ENCODE data around the gene TMEM127. TPM values are rescaled to one million over a fixed set of nuclear protein-coding genes. Genes with fewer than 3 reads are reported as not detected.
"Not testable (repeated sequence)": the region's sequence is repeated elsewhere in the genome, so short reads cannot be mapped to it uniquely, and the experiment has no call there.

TMEM127 gene
- polyA plus RNA-seq, 3 donors: 72.3 to 107 (median 78.5) TPM

- peaks cover 90% of the 10 kb centered on the region for H3K4me1 Mint-ChIP-seq
- no peak for TF ChIP-seq CTCF (IDR thresholded peaks at IDR 0.05)
- H3K4me3 ChIP-seq (replicated peaks in 1 of 3; ENCODE audit: low read depth in 2 of 3, low read length in 3 of 3): peak overlapping the region in 1 of 3 experiments; percentile 67
- peak overlapping the region; percentile 50 to 85 for H3K4me3 Mint-ChIP-seq
- H3K79me2 ChIP-seq (ENCODE audit: insufficient read depth, low read length): peaks cover 89% of the 10 kb centered on the region
- H3K36me3 Mint-ChIP-seq: peaks cover 76 to 89% of the 10 kb centered on the region in 2 donors
- peak; percentile 49 to 81 (median 56) for DNase-seq
- 69% methylated on average over 4 of the region's 7 CpGs for WGBS (ENCODE audit: insufficient coverage)
- H3K27ac Mint-ChIP-seq: peak overlapping the region; percentile 97 to 100 (median 98)
- H3K9me3 ChIP-seq (replicated peaks in 1 of 2; ENCODE audit: control insufficient read depth in 1 of 2, insufficient read depth in 1 of 2, low read length in 2 of 2): no peaks in the 10 kb centered on the region
- no peaks in the 10 kb centered on the region for H3K9me3 Mint-ChIP-seq
- no peak overlapping the region for H2AFZ ChIP-seq (ENCODE audit: insufficient read depth, low read depth, low read length, poor library complexity, severe bottlenecking)
- peak overlapping the region; percentile 64 for H3K4me2 ChIP-seq (replicated peaks; ENCODE audit: extremely low read depth, low read length, poor library complexity, severe bottlenecking)
- no peaks in the 10 kb centered on the region for H3K27me3 ChIP-seq (ENCODE audit: control insufficient read depth in 2 of 2, insufficient read depth in 2 of 2, low read length in 2 of 2)
- peak overlapping the region; percentile 94 to 99 for H3K27ac ChIP-seq (ENCODE audit: low read depth in 1 of 2, low read length in 2 of 2)
- intact Hi-C loops (cut with micrococcal nuclease): loop anchor here (2.0 kb wide), 2 partner anchors 14 to 16 kb away; no protein-coding TSS in a partner anchor
- peak overlapping the region; percentile 67 for H3K9ac ChIP-seq (ENCODE audit: insufficient read depth, low read length, poor library complexity, severe bottlenecking)
- H3K36me3 ChIP-seq (replicated peaks in 1 of 2; ENCODE audit: control insufficient read depth in 1 of 2, insufficient read depth in 2 of 2, low read length in 2 of 2): peaks cover 27 to 65% of the 10 kb centered on the region in 2 donors
- H3K4me1 ChIP-seq (ENCODE audit: control insufficient read depth in 1 of 2, insufficient read depth in 2 of 2, low read length in 2 of 2): peaks cover 84 to 91% of the 10 kb centered on the region in 2 donors
- peaks cover 3% of the 10 kb centered on the region for H4K20me1 ChIP-seq (ENCODE audit: insufficient read depth, low read length)
- H3K27me3 Mint-ChIP-seq (ENCODE audit: low read depth in 3 of 3): peaks cover 0 to 5% (median 0%) of the 10 kb centered on the region in 3 donors
Measured at GRCh38 chr2:96258166-96259022, 7.4 kb downstream of the TMEM127 start.

- H3K79me2 ChIP-seq (ENCODE audit: insufficient read depth, low read length): peaks cover 89% of the 10 kb centered on the region
- not testable (repeated sequence) for H3K27me3 Mint-ChIP-seq (ENCODE audit: low read depth in 3 of 3); H3K9me3 ChIP-seq (replicated peaks in 1 of 2; ENCODE audit: control insufficient read depth in 1 of 2, insufficient read depth in 1 of 2, low read length in 2 of 2); H4K20me1 ChIP-seq (ENCODE audit: insufficient read depth, low read length); H3K27me3 ChIP-seq (ENCODE audit: control insufficient read depth in 2 of 2, insufficient read depth in 2 of 2, low read length in 2 of 2); H3K9me3 Mint-ChIP-seq; H2AFZ ChIP-seq (ENCODE audit: insufficient read depth, low read depth, low read length, poor library complexity, severe bottlenecking)
- Mint-ChIP-seq H3K36me3 (peaks cover 77 to 89% of the 10 kb centered on the region in 2 donors), H3K4me3 (peak overlapping the region; percentile 50 to 85), H3K4me1 (peaks cover 88% of the 10 kb centered on the region), H3K27ac (peak overlapping the region; percentile 97 to 100 (median 98))
- H3K4me2 ChIP-seq (replicated peaks; ENCODE audit: extremely low read depth, low read length, poor library complexity, severe bottlenecking): peak overlapping the region; percentile 64
- H3K4me3 ChIP-seq (replicated peaks in 1 of 3; ENCODE audit: low read depth in 2 of 3, low read length in 3 of 3): peak overlapping the region in 1 of 3 experiments; percentile 67
- 0% methylated on average over 1 of the region's 3 CpGs for WGBS (ENCODE audit: insufficient coverage)
- intact Hi-C loops (cut with micrococcal nuclease): loop anchor here (2.0 kb wide), 2 partner anchors 13 to 15 kb away; no protein-coding TSS in a partner anchor
- peaks cover 84 to 85% of the 10 kb centered on the region in 2 donors for H3K4me1 ChIP-seq (ENCODE audit: control insufficient read depth in 1 of 2, insufficient read depth in 2 of 2, low read length in 2 of 2)
- H3K9ac ChIP-seq (ENCODE audit: insufficient read depth, low read length, poor library complexity, severe bottlenecking): peak overlapping the region; percentile 67
- H3K27ac ChIP-seq (ENCODE audit: low read depth in 1 of 2, low read length in 2 of 2): peak overlapping the region; percentile 94 to 99
- DNase-seq: peak; percentile 74 to 83 (median 82)
- H3K36me3 ChIP-seq (replicated peaks in 1 of 2; ENCODE audit: control insufficient read depth in 1 of 2, insufficient read depth in 2 of 2, low read length in 2 of 2): peaks cover 33 to 65% of the 10 kb centered on the region in 2 donors
Measured at GRCh38 chr2:96257744-96258143, 8.1 kb downstream of the TMEM127 start.

Data from CD14-positive monocyte (primary cell).